GM23338 (cell line): ENCODE results near the gene ARHGEF39. TPM values are rescaled to one million over a fixed set of nuclear protein-coding genes. Genes with fewer than 3 reads are reported as not detected.
"Not testable (repeated sequence)": the region's sequence is repeated elsewhere in the genome, so short reads cannot be mapped to it uniquely, and the experiment has no call there.

Source experiments
- ATAC-seq: fragments of 200-7000 bp; cut with Tn5 transposase; 3 replicates; pipeline ENCODE4 v1.9.1; 2020
- DNase-seq: peaks from one replicate; pipeline ENCODE4 v3.0.0-alpha.2; 2015; ENCODE audit warnings: low spot score
- H2AFZ ChIP-seq: fragments of 200-600 bp; sonication (generic); 2 replicates; pipeline ENCODE4 v1.8.0; 2016; ENCODE audit warnings: antibody characterized with exemption, mild to moderate bottlenecking, moderate library complexity
- H3F3A ChIP-seq: fragments of 200-600 bp; sonication (generic); replicated peaks from 2 replicates; pipeline ENCODE4 v1.8.0; 2017; ENCODE audit warnings: antibody characterized with exemption, mixed run types, low read depth
- H3K27ac ChIP-seq: fragments of 200-600 bp; sonication (generic); 2 replicates; pipeline ENCODE4 v1.6.1; 2016; ENCODE audit warnings: low read depth
- H3K27me3 ChIP-seq: fragments of 200-600 bp; sonication (generic); 2 replicates; pipeline ENCODE4 v1.8.0; 2016; ENCODE audit warnings: mild to moderate bottlenecking, mixed run types, moderate library complexity; ENCODE audit not compliant: insufficient read depth
- H3K36me3 ChIP-seq: fragments of 200-600 bp; sonication (generic); 2 replicates; pipeline ENCODE4 v1.8.0; 2016; ENCODE audit warnings: mild to moderate bottlenecking; ENCODE audit not compliant: insufficient read depth
- H3K4me1 ChIP-seq: fragments of 200-600 bp; sonication (generic); 2 replicates; pipeline ENCODE4 v1.8.0; 2016; ENCODE audit warnings: mild to moderate bottlenecking, moderate library complexity; ENCODE audit not compliant: insufficient read depth
- H3K4me2 ChIP-seq: fragments of 200-600 bp; sonication (generic); 2 replicates; pipeline ENCODE4 v1.7.1; 2017; ENCODE audit warnings: mixed run types
- H3K4me3 ChIP-seq: fragments of 200-600 bp; sonication (generic); 2 replicates; pipeline ENCODE4 v1.6.1; 2016; ENCODE audit warnings: mixed run types
- H3K79me2 ChIP-seq: fragments of 200-600 bp; sonication (generic); replicated peaks from 2 replicates; pipeline ENCODE4 v1.8.0; 2017; ENCODE audit warnings: mild to moderate bottlenecking; ENCODE audit not compliant: insufficient read depth
- H3K9me2 ChIP-seq: fragments of 200-600 bp; sonication (generic); 2 replicates; pipeline ENCODE4 v1.8.0; 2017; ENCODE audit not compliant: insufficient read depth
- H4K20me1 ChIP-seq: fragments of 200-600 bp; sonication (generic); replicated peaks from 2 replicates; pipeline ENCODE4 v1.8.0; 2017; ENCODE audit warnings: mild to moderate bottlenecking; ENCODE audit not compliant: insufficient read depth
- H3K27ac Mint-ChIP-seq: 2 replicates; pipeline ENCODE4 v1.8.0; 2020; ENCODE audit warnings: inconsistent platforms, mild to moderate bottlenecking, moderate library complexity, mixed read lengths
- H3K27me3 Mint-ChIP-seq: 3 replicates; pipeline ENCODE4 v1.8.0; 2022; ENCODE audit warnings: low read depth, mild to moderate bottlenecking, moderate library complexity, mixed read lengths, inconsistent platforms; ENCODE audit not compliant: insufficient read depth, poor library complexity
- H3K36me3 Mint-ChIP-seq: 3 replicates; pipeline ENCODE4 v1.8.0; 2021; ENCODE audit warnings: low read depth, mild to moderate bottlenecking, inconsistent platforms, moderate library complexity, mixed read lengths
- H3K4me1 Mint-ChIP-seq: 3 replicates; pipeline ENCODE4 v1.8.0; 2020; ENCODE audit warnings: mild to moderate bottlenecking, inconsistent platforms, mixed read lengths
- H3K4me3 Mint-ChIP-seq: 3 replicates; pipeline ENCODE4 v1.8.0; 2021; ENCODE audit warnings: moderate library complexity, mild to moderate bottlenecking, inconsistent platforms, mixed read lengths
- H3K9me3 Mint-ChIP-seq: 3 replicates; pipeline ENCODE4 v1.8.0; 2020; ENCODE audit warnings: moderate library complexity, mild to moderate bottlenecking, inconsistent platforms, mixed read lengths
- ETS1 ChIP-seq: IDR thresholded peaks from 2 replicates; pipeline ENCODE4 v1.6.1; 2016; ENCODE audit warnings: antibody characterized with exemption
- ZNF331 ChIP-seq: fragments of 250-450 bp; sonication (Bioruptor Pico); IDR thresholded peaks from 2 replicates; pipeline ENCODE4 v1.5.0; 2020; ENCODE audit warnings: low read depth, mild to moderate bottlenecking, moderate library complexity
- polyA plus RNA-seq: library from polyadenylated mRNA; unstranded; fragments of >200 nt; fragmentation: Nextera tagmentation; extraction: Ambion mirVana; gene quantifications from 2 replicates; pipeline ENCODE4 v1.2.1, GENCODE V29; 2016
- total RNA-seq: library from RNA; depleted of rRNA; stranded (reverse); fragments of >200 nt; shearing (Covaris generic); gene quantifications from 2 replicates; pipeline ENCODE4 v1.2.3, GENCODE V29; 2014
- TF ChIP-seq, protein P1 (sequence below): fragments of 250-450 bp; sonication (Bioruptor Pico); IDR thresholded peaks from 2 replicates; pipeline ENCODE4 v1.5.0; 2020; ENCODE audit warnings: mild to moderate bottlenecking, moderate library complexity

Gene ARHGEF39
- total and polyA plus RNA-seq, 2 experiments from 2014 or later, result 16.8 to 31.0 TPM

GRCh38 chr9:35643046-35643445 is 21.9 kb downstream of the ARHGEF39 start (continued):
- TF ChIP-seq, protein P1, sequence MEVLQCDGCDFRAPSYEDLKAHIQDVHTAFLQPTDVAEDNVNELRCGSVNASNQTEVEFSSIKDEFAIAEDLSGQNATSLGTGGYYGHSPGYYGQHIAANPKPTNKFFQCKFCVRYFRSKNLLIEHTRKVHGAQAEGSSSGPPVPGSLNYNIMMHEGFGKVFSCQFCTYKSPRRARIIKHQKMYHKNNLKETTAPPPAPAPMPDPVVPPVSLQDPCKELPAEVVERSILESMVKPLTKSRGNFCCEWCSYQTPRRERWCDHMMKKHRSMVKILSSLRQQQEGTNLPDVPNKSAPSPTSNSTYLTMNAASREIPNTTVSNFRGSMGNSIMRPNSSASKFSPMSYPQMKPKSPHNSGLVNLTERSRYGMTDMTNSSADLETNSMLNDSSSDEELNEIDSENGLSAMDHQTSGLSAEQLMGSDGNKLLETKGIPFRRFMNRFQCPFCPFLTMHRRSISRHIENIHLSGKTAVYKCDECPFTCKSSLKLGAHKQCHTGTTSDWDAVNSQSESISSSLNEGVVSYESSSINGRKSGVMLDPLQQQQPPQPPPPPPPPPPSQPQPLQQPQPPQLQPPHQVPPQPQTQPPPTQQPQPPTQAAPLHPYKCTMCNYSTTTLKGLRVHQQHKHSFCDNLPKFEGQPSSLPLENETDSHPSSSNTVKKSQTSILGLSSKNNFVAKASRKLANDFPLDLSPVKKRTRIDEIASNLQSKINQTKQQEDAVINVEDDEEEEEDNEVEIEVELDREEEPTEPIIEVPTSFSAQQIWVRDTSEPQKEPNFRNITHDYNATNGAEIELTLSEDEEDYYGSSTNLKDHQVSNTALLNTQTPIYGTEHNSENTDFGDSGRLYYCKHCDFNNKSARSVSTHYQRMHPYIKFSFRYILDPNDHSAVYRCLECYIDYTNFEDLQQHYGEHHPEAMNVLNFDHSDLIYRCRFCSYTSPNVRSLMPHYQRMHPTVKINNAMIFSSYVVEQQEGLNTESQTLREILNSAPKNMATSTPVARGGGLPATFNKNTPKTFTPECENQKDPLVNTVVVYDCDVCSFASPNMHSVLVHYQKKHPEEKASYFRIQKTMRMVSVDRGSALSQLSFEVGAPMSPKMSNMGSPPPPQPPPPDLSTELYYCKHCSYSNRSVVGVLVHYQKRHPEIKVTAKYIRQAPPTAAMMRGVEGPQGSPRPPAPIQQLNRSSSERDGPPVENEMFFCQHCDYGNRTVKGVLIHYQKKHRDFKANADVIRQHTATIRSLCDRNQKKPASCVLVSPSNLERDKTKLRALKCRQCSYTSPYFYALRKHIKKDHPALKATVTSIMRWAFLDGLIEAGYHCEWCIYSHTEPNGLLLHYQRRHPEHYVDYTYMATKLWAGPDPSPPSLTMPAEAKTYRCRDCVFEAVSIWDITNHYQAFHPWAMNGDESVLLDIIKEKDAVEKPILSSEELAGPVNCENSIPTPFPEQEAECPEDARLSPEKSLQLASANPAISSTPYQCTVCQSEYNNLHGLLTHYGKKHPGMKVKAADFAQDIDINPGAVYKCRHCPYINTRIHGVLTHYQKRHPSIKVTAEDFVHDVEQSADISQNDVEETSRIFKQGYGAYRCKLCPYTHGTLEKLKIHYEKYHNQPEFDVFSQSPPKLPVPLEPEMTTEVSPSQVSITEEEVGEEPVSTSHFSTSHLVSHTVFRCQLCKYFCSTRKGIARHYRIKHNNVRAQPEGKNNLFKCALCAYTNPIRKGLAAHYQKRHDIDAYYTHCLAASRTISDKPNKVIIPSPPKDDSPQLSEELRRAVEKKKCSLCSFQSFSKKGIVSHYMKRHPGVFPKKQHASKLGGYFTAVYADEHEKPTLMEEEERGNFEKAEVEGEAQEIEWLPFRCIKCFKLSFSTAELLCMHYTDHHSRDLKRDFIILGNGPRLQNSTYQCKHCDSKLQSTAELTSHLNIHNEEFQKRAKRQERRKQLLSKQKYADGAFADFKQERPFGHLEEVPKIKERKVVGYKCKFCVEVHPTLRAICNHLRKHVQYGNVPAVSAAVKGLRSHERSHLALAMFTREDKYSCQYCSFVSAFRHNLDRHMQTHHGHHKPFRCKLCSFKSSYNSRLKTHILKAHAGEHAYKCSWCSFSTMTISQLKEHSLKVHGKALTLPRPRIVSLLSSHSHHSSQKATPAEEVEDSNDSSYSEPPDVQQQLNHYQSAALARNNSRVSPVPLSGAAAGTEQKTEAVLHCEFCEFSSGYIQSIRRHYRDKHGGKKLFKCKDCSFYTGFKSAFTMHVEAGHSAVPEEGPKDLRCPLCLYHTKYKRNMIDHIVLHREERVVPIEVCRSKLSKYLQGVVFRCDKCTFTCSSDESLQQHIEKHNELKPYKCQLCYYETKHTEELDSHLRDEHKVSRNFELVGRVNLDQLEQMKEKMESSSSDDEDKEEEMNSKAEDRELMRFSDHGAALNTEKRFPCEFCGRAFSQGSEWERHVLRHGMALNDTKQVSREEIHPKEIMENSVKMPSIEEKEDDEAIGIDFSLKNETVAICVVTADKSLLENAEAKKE (CRISPR knock-in tag), result no peak
- TF ChIP-seq ZNF331, result no peak
- no peak for TF ChIP-seq ETS1

- not testable (repeated sequence) for H3K36me3 ChIP-seq, H3K4me1 Mint-ChIP-seq, H3K9me3 Mint-ChIP-seq, DNase-seq, H3K4me2 ChIP-seq, H4K20me1 ChIP-seq, ATAC-seq, H3K4me3 ChIP-seq, H3K9me2 ChIP-seq, H3K79me2 ChIP-seq, H3K27me3 ChIP-seq, H3F3A ChIP-seq, H3K4me1 ChIP-seq, H3K36me3 Mint-ChIP-seq, H3K4me3 Mint-ChIP-seq, H3K27ac Mint-ChIP-seq, H2AFZ ChIP-seq, H3K27ac ChIP-seq
- H3K27me3 Mint-ChIP-seq, result peaks cover 13% of the 10 kb centered on the region
Observed at GRCh38 chr9:35641478-35641877, 23.5 kb downstream of the ARHGEF39 start.

- H3K9me3 Mint-ChIP-seq, H3K36me3 ChIP-seq, H2AFZ ChIP-seq, H3K79me2 ChIP-seq, H3K4me3 ChIP-seq, H3K4me3 Mint-ChIP-seq, H3K9me2 ChIP-seq, DNase-seq, H3F3A ChIP-seq, H4K20me1 ChIP-seq, H3K36me3 Mint-ChIP-seq, H3K4me2 ChIP-seq, ATAC-seq, H3K4me1 ChIP-seq, H3K27ac Mint-ChIP-seq, H3K27me3 Mint-ChIP-seq, H3K4me1 Mint-ChIP-seq, H3K27ac ChIP-seq, H3K27me3 ChIP-seq: not testable (repeated sequence)
Observed at GRCh38 chr9:35640431-35640830, 24.6 kb downstream of the ARHGEF39 start.
